Measurements from ENCODE around the gene PPIE.

GRCh38 chr1:39787468-39787867, 48.8 kb downstream of the PPIE start:
- TF ChIP-seq GATA3 (IDR thresholded peaks at IDR 0.05; ENCODE audit: low read depth, low read length) (no peak), GATA2 (IDR thresholded peaks at IDR 0.05; ENCODE audit: low read depth, low read length) (no peak)
